SK-N-SH treated with all-trans-retinoic acid at 6 μM for 48 hours (cell line): ENCODE data around the gene TMEM178B.

ENCODE experiments used
- ATAC-seq: fragments of 200-7000 bp; cut with Tn5 transposase; 3 replicates; pipeline ENCODE4 v1.9.1; 2020; ENCODE audit warnings: mild to moderate bottlenecking, moderate library complexity
- BACH2 ChIP-seq: fragments of 250-450 bp; sonication (Bioruptor Pico); IDR thresholded peaks from 2 replicates; pipeline ENCODE4 v1.9.0; 2021; ENCODE audit warnings: mild to moderate bottlenecking, borderline replicate concordance
- CSDC2 ChIP-seq: fragments of 250-450 bp; sonication (Bioruptor Pico); IDR thresholded peaks from 2 replicates; pipeline ENCODE4 v1.5.0; 2020; ENCODE audit warnings: mild to moderate bottlenecking, moderate library complexity
- CSRNP3 ChIP-seq: fragments of 250-450 bp; sonication (Bioruptor Pico); IDR thresholded peaks from 2 replicates; pipeline ENCODE4 v1.5.1; 2021; ENCODE audit warnings: mild to moderate bottlenecking, moderate library complexity
- ESRRG ChIP-seq: fragments of 250-450 bp; sonication (Bioruptor Pico); IDR thresholded peaks from 2 replicates; pipeline ENCODE4 v1.6.1; 2021; ENCODE audit warnings: mild to moderate bottlenecking
- GLIS3 ChIP-seq: fragments of 250-450 bp; sonication (Bioruptor Pico); IDR thresholded peaks from 2 replicates; pipeline ENCODE4 v1.5.0; 2020; ENCODE audit warnings: mild to moderate bottlenecking, moderate library complexity
- ISL1 ChIP-seq: fragments of 250-450 bp; sonication (Bioruptor Pico); IDR thresholded peaks from 2 replicates; pipeline ENCODE4 v2.1.2; 2022; ENCODE audit warnings: mild to moderate bottlenecking, moderate library complexity
- OSR1 ChIP-seq: fragments of 250-450 bp; sonication (Bioruptor Pico); IDR thresholded peaks from 2 replicates; pipeline ENCODE4 v1.8.0; 2022; ENCODE audit warnings: moderate library complexity, mild to moderate bottlenecking, inconsistent platforms
- PATZ1 ChIP-seq: fragments of 250-450 bp; sonication (Bioruptor Pico); IDR thresholded peaks from 2 replicates; pipeline ENCODE4 v1.8.0; 2020; ENCODE audit warnings: mild to moderate bottlenecking, moderate library complexity, borderline replicate concordance
- PPARA ChIP-seq: fragments of 250-450 bp; sonication (Bioruptor Pico); IDR thresholded peaks from 2 replicates; pipeline ENCODE4 v1.5.0; 2020; ENCODE audit warnings: mild to moderate bottlenecking, borderline replicate concordance
- RARB ChIP-seq: fragments of 250-450 bp; sonication (Bioruptor Pico); IDR thresholded peaks from 2 replicates; pipeline ENCODE4 v1.8.0; 2021; ENCODE audit warnings: mild to moderate bottlenecking, moderate library complexity
- SNAI2 ChIP-seq: fragments of 250-450 bp; sonication (Bioruptor Pico); IDR thresholded peaks from 2 replicates; pipeline ENCODE4 v1.5.0; 2020; ENCODE audit warnings: mild to moderate bottlenecking, moderate library complexity
- TCF4 ChIP-seq: fragments of 250-450 bp; sonication (Bioruptor Pico); IDR thresholded peaks from 2 replicates; pipeline ENCODE4 v1.8.0; 2021; ENCODE audit warnings: mild to moderate bottlenecking, moderate library complexity, borderline replicate concordance
- TOX ChIP-seq: fragments of 250-450 bp; sonication (Bioruptor Pico); IDR thresholded peaks from 2 replicates; pipeline ENCODE4 v1.8.0; 2021; ENCODE audit warnings: mild to moderate bottlenecking, moderate library complexity, borderline replicate concordance
- TSHZ2 ChIP-seq: fragments of 250-450 bp; sonication (Bioruptor Pico); IDR thresholded peaks from 2 replicates; pipeline ENCODE4 v1.5.0; 2020; ENCODE audit warnings: mild to moderate bottlenecking, moderate library complexity
- ZC3H10 ChIP-seq: fragments of 250-450 bp; sonication (Bioruptor Pico); IDR thresholded peaks from 2 replicates; pipeline ENCODE4 v1.5.1; 2021; ENCODE audit warnings: mild to moderate bottlenecking, moderate library complexity
- ZFP3 ChIP-seq: fragments of 250-450 bp; sonication (Bioruptor Pico); IDR thresholded peaks from 2 replicates; pipeline ENCODE4 v1.5.0; 2020; ENCODE audit warnings: mild to moderate bottlenecking, moderate library complexity
- ZFP30 ChIP-seq: fragments of 450-650 bp; formaldehyde crosslinking; IDR thresholded peaks from 2 replicates; pipeline ENCODE4 v1.5.0; 2022; ENCODE audit warnings: mild to moderate bottlenecking, moderate library complexity
- ZNF565 ChIP-seq: fragments of 450-650 bp; formaldehyde crosslinking; conservative IDR thresholded peaks from 2 replicates; pipeline ENCODE4 v1.5.0; 2020; ENCODE audit warnings: low read depth, mild to moderate bottlenecking, moderate library complexity
- ZNF70 ChIP-seq: fragments of 450-650 bp; formaldehyde crosslinking; IDR thresholded peaks from 2 replicates; pipeline ENCODE4 v1.5.0; 2020; ENCODE audit warnings: mild to moderate bottlenecking, moderate library complexity
- ZNF8 ChIP-seq: fragments of 450-650 bp; formaldehyde crosslinking; IDR thresholded peaks from 2 replicates; pipeline ENCODE4 v1.5.0; 2020; ENCODE audit warnings: mild to moderate bottlenecking, moderate library complexity
- TF ChIP-seq, protein P1 (sequence below): fragments of 250-450 bp; sonication (Bioruptor Pico); IDR thresholded peaks from 2 replicates; pipeline ENCODE4 v1.5.1; 2020; ENCODE audit warnings: low read depth, mild to moderate bottlenecking, moderate library complexity
- TF ChIP-seq, protein P2 (sequence below): fragments of 250-450 bp; sonication (Bioruptor Pico); IDR thresholded peaks from 2 replicates; pipeline ENCODE4 v1.8.0; 2021; ENCODE audit warnings: low read depth, mild to moderate bottlenecking, moderate library complexity, borderline replicate concordance

The TMEM178B gene

DNA sequence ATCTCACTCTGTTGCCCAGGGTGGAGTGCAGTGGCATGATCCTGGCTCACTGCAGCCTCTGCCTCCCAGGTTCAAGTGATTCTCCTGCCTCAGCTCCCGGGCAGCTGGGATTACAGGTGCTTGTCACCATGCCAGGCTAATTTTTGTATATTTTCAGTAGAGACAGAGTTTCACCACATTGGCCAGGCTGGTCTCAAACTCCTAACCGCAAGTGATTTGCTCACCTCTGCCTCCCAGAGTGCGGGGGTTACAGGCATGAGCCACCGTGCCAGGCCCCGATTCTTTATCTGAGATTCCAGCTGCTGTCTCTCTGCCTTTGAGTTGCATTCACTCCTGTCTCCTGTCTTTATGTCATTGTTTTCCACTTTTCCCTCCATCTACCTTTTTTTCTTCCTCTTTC lies 168.7 kb downstream of the TMEM178B start (continued):
- TF ChIP-seq TSHZ2 (CRISPR knock-in tag) (no peak), ZFP3 (CRISPR knock-in tag) (no peak), ZC3H10 (CRISPR knock-in tag) (no peak)

GRCh38 chr7:141243368-141243767 lies 169.5 kb downstream of the TMEM178B start:
- no peak for TF ChIP-seq GLIS3 (CRISPR knock-in tag)
- no peak for TF ChIP-seq ZFP3 (CRISPR knock-in tag)
- no peak for TF ChIP-seq PPARA (CRISPR knock-in tag)
- TF ChIP-seq ZNF70 (CRISPR knock-in tag): no peak
- no peak for ATAC-seq

DNA sequence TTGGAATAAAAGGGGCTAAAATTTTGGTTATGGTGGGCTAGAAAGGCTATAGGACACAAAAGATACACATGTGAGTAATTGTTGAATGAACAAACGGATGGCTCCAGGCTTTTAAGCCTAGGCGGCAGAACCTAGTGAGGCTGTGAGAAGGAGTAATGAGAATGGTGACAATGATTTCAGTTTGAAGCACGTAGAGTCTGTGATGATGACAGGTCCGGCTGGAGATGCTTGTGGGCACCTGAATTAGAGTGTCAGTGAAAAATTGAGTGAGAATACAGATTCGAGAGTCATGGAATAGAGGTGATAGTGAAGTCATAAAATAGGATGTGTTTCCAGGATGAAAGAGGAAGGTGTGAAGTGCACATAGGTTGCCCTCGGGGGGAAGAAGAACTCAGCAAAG lies 170.6 kb downstream of the TMEM178B start:
- TF ChIP-seq CSDC2 (CRISPR knock-in tag) (no peak), SNAI2 (CRISPR knock-in tag) (no peak), ZNF70 (CRISPR knock-in tag) (no peak), RARB (no peak), ZFP30 (CRISPR knock-in tag) (no peak), PATZ1 (CRISPR knock-in tag) (no peak), TSHZ2 (CRISPR knock-in tag) (no peak), ZNF8 (CRISPR knock-in tag) (no peak), ISL1 (CRISPR knock-in tag) (no peak), ZC3H10 (CRISPR knock-in tag) (no peak), TCF4 (CRISPR knock-in tag) (no peak), OSR1 (CRISPR knock-in tag) (no peak), CSRNP3 (no peak), ESRRG (CRISPR knock-in tag) (no peak), BACH2 (CRISPR knock-in tag) (no peak), ZFP3 (CRISPR knock-in tag) (no peak), ZNF565 (no peak), TOX (CRISPR knock-in tag) (no peak)
- TF ChIP-seq, protein P1, sequence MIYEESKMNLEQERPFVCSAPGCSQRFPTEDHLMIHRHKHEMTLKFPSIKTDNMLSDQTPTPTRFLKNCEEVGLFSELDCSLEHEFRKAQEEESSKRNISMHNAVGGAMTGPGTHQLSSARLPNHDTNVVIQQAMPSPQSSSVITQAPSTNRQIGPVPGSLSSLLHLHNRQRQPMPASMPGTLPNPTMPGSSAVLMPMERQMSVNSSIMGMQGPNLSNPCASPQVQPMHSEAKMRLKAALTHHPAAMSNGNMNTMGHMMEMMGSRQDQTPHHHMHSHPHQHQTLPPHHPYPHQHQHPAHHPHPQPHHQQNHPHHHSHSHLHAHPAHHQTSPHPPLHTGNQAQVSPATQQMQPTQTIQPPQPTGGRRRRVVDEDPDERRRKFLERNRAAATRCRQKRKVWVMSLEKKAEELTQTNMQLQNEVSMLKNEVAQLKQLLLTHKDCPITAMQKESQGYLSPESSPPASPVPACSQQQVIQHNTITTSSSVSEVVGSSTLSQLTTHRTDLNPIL (CRISPR knock-in tag): no peak
- TF ChIP-seq, protein P2, sequence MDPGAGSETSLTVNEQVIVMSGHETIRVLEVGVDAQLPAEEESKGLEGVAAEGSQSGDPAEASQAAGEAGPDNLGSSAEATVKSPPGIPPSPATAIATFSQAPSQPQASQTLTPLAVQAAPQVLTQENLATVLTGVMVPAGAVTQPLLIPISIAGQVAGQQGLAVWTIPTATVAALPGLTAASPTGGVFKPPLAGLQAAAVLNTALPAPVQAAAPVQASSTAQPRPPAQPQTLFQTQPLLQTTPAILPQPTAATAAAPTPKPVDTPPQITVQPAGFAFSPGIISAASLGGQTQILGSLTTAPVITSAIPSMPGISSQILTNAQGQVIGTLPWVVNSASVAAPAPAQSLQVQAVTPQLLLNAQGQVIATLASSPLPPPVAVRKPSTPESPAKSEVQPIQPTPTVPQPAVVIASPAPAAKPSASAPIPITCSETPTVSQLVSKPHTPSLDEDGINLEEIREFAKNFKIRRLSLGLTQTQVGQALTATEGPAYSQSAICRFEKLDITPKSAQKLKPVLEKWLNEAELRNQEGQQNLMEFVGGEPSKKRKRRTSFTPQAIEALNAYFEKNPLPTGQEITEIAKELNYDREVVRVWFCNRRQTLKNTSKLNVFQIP: no peak
- no peak for ATAC-seq
